Gastrocnemius medialis (tissue), 4 donors: Measurements from ENCODE around the gene ANTXR1.

Source experiments
- CTCF ChIP-seq, 5 experiments: fragments of 450-650 bp in 3 of 5; fragments of 200-600 bp in 2 of 5; sonication (generic) in 2 of 5; IDR thresholded peaks in 4 of 5; conservative IDR thresholded peaks in 1 of 5; 1 replicate in 4 of 5; 2 replicates in 1 of 5; pipeline ENCODE4 v1.5.1; 2016 to 2019; ENCODE audit warnings: antibody characterized with exemption in 5 of 5, mild to moderate bottlenecking in 3 of 5, moderate library complexity in 3 of 5
- POLR2A ChIP-seq, 2 donors: fragments of 450-650 bp; IDR thresholded peaks; one replicate each; pipeline ENCODE4 v1.6.1; 2017; ENCODE audit warnings: antibody characterized with exemption in 2 of 2, mild to moderate bottlenecking in 2 of 2, moderate library complexity in 2 of 2

- no peak for TF ChIP-seq CTCF (IDR thresholded peaks at IDR 0.05 in 4 of 5, conservative IDR thresholded peaks at IDR 0.05 in 1 of 5)
- TF ChIP-seq POLR2A (IDR thresholded peaks at IDR 0.05) = no peak
These were observed 247.7 kb downstream of the ANTXR1 start for GRCh38 chr2:69260666-69261065.
